GM10248 (cell line): ENCODE measurements around the gene STARD3.
"Not testable (repeated sequence)": the region's sequence is repeated elsewhere in the genome, so short reads cannot be mapped to it uniquely, and the experiment has no call there.

Experiments used
- CTCF ChIA-PET: fragments of 300-600 bp; sonication (Branson Sonifier 250); formaldehyde crosslinking; extraction: SDS; loops from one replicate; lab custom pipeline; 2021; ENCODE audit warnings: antibody characterized with exemption; lab: Yijun Ruan, JAX
- POLR2A ChIA-PET: fragments of 350-650 bp; sonication (Branson Sonifier 250); formaldehyde crosslinking; extraction: SDS; loops from one replicate; lab custom pipeline; 2020; ENCODE audit warnings: antibody characterized with exemption; lab: Yijun Ruan, JAX
- DNase-seq: peaks from one replicate; pipeline ENCODE4 v3.0.0; 2012; ENCODE audit errors: extremely low spot score
- TF ChIP-seq, protein P1 (sequence below): IDR thresholded peaks from 2 replicates; pipeline ENCODE4 v1.5.1; 2012; ENCODE audit warnings: mild to moderate bottlenecking, low read depth; ENCODE audit errors: extremely low read depth, missing control alignments, control extremely low read depth

The STARD3 gene

GRCh38 chr17:39636927-39637736 lies at the start of gene STARD3:
TSS of gene STARD3 (plus strand) at chr17:39637144. CDS start at chr17:39653532, 16,388 bp downstream.
- ChIA-PET POLR2A (interaction anchor here (0.9 kb wide), 1 partner anchor 316 kb away, joined by 3 read pairs; no protein-coding TSS in a partner anchor), CTCF (interaction anchor here (1.0 to 9.7 kb wide), 7 partner anchors 10 to 93 kb away, joined by 3 to 112 read pairs (median 6); partner anchors contain the start of gene MIEN1)
- TF ChIP-seq, protein P1, sequence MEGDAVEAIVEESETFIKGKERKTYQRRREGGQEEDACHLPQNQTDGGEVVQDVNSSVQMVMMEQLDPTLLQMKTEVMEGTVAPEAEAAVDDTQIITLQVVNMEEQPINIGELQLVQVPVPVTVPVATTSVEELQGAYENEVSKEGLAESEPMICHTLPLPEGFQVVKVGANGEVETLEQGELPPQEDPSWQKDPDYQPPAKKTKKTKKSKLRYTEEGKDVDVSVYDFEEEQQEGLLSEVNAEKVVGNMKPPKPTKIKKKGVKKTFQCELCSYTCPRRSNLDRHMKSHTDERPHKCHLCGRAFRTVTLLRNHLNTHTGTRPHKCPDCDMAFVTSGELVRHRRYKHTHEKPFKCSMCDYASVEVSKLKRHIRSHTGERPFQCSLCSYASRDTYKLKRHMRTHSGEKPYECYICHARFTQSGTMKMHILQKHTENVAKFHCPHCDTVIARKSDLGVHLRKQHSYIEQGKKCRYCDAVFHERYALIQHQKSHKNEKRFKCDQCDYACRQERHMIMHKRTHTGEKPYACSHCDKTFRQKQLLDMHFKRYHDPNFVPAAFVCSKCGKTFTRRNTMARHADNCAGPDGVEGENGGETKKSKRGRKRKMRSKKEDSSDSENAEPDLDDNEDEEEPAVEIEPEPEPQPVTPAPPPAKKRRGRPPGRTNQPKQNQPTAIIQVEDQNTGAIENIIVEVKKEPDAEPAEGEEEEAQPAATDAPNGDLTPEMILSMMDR = no peak
- peak; percentile 97 for DNase-seq

- DNase-seq, POLR2A ChIA-PET: not testable (repeated sequence)
- CTCF ChIA-PET = interaction anchor here (1.0 to 1.5 kb wide), 2 partner anchors 10 to 32 kb away, joined by 3 to 4 read pairs; no protein-coding TSS in a partner anchor
These were observed 46.8 kb upstream of the STARD3 start for GRCh38 chr17:39590180-39590579.

DNA sequence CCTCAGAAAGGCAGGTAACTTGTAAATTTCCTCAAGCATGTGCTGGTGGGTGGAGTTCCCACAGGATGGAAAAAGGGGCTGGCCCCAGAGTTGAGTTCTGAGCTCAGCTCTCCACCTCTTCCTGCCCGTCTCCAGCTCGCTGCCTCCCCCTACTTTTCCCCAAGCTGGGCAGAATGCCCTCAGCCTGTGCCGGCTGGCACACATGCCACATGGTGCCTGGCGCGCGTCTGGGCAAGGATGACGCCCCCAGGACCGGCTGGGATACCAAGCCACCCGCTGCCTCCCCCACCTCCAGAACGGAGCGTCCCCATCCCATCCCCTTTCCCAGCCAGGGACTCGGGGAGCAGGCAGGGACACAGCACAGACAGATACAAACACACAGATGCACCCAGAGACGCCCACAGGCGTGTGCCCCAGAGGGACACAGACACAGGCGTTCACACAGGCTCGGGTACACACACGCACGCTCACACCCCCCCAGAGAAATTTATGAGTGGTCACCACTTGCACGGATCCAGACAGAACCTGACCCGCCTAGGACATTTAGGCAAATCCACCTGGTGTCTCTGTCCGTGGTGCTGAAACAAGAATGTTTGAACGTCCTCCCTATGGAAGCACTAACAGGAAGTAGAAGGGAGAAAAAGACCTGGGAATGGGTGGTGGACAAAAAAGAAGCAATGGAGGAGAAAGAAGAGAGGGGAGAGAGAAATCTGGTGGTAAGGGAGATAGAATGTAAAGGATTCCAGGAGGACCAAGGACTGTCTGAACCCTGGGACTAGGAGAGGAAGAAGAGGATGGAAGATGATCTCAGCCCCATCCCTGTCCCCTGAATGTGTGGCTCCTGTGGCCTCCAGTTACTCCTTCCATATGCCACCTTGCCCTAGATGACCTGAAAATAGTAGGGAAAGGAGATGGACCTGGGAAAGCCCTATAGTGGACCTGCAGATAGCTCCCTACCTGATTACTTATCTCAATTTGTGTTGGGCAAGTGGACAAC lies 44.7 kb upstream of the STARD3 start:
- POLR2A ChIA-PET = no interaction called here
- CTCF ChIA-PET = no interaction called here
- peak; percentile 56 for DNase-seq
- TF ChIP-seq, protein P1 = no peak

DNA sequence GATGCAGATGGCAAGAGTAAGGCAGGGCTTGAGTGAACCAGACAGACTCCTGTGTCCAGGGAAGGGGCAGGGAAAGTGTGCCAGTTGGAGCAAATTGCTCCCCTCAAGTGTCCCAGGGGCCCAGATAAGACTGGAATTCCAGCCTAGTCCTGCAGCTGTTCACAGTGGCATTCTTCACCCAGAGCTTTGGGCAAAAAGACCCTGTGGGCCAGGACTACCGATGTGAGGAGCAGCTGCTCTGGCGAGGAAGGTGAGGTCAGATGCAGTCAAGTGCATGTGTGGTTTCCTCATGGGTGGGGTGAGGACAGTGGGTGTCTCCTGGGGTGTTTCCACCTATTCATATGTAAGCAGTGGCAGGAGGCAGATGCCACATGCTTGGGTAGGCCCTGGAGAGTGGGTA lies 43.6 kb upstream of the STARD3 start:
- POLR2A ChIA-PET = no interaction called here
- no peak for DNase-seq
- TF ChIP-seq, protein P1 = no peak
- CTCF ChIA-PET = no interaction called here

GRCh38 chr17:39595294-39595693 lies 41.6 kb upstream of the STARD3 start:
- ChIA-PET CTCF (interaction anchor here (1.1 to 1.3 kb wide), 3 partner anchors 27 to 389 kb away, joined by 3 to 5 read pairs (median 3); no protein-coding TSS in a partner anchor), POLR2A (no interaction called here)
- TF ChIP-seq, protein P1 = no peak
- no peak for DNase-seq

GRCh38 chr17:39595928-39596510 lies 40.9 kb upstream of the STARD3 start:
- DNase-seq = no peak
- CTCF ChIA-PET = interaction anchor here (1.1 to 1.3 kb wide), 3 partner anchors 26 to 389 kb away, joined by 3 to 5 read pairs (median 3); no protein-coding TSS in a partner anchor
- POLR2A ChIA-PET = no interaction called here
- TF ChIP-seq, protein P1 = no peak
